EL (cell line): ENCODE measurements around the gene PFAS.

Experiments
- DNase-seq: peaks from one replicate; pipeline ENCODE4 v3.0.0-alpha.2; 2016

The PFAS gene

GRCh38 chr17:8312726-8313600, 63.9 kb downstream of the PFAS start:
- no peak for DNase-seq

DNA sequence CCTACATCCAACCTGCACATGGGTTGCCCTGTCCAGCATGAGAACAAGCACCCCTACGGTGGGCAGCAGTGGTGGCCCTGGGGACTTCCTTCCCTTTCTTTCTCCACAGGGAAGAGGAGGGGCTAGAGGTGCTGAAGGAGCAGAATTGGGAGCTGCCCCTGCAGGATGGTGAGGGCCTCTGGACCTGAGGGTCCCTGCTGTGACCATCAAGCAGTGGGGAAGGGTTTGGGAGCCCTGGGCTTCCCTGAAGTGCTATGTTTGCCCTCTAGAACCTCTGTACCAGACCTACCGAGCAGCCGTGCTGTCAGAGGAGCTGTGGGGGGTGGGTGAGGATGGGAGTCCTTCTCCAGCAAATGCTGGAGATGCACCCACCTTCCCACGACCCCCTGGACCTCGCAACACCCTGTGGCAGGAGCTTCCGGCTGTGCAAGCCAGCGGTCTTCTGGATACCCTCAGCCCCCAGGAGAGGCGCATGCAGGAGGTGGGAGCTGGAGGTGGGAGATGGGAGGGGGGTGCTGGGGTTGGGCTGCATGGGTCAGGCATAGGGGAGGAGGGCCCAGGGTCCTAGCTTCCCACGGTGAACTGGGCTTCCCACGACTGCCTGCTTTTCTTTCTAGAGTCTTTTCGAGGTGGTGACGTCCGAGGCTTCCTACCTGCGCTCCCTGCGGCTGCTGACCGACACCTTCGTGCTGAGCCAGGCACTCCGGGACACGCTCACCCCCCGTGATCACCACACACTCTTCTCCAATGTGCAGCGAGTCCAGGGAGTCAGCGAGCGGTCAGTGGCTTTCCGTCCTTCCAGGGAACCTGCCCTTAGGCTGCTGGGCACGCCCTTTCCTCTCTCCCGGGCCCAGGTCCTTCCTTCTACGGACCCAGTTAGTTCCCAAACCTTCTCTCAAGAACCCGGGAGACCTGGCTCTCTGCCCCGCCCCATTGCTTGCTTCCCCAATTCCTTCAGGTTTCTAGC, 66.0 kb downstream of the PFAS start:
- no peak for DNase-seq

DNA sequence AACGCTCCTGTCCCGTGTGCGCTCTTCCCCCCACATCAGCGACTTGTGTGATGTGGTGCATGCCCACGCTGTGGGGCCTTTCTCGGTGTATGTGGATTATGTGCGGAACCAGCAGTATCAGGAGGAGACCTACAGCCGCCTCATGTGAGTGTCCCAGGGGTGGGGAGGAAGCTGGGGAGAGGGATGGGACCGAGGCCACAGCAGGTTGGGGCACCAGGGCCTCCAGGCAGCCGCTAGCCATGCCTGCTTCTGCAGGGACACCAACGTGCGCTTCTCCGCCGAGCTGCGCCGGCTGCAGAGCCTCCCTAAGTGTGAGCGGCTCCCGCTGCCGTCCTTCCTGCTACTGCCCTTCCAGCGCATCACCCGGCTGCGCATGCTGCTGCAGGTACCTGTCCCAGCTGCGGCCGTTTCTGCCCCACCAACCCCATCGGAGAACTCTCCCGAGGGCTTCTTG, 66.7 kb downstream of the PFAS start:
- DNase-seq, result no peak

DNA sequence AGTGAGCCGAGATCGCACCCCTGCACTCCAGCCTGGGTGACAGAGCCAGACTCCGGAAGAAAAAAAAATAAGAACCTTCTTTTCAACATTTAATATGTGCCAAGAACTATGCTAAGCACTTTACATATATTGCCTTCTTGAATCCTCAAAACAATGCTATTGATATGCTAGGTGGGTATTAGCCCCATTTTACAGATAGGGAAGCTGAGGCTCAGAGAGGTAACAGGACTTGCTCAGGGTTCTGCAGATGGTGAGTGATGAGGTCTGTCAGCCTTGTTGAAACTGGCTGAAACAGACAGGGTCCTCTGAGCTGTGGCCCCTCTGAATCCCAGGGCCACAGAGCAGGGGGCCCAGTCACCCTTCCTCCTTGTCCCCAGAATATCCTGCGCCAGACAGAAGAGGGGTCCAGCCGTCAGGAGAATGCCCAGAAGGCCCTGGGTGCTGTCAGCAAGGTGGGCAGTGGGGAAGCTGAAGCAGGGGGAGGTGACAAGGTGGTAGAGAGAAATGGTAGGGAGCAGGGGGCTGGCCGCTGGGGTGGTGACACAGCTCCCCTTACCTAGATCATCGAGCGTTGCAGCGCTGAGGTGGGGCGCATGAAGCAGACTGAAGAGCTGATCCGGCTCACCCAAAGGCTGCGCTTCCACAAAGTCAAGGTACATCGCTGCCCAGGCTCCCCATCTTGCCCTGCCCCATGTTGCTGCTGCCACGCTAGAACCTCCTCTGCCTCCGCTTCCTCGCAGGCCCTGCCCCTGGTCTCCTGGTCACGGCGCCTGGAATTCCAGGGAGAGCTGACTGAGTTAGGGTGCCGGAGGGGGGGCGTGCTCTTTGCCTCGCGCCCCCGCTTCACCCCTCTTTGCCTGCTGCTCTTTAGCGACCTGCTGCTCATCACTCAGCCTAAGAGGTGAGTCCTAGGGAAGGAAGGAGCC, 69.2 kb downstream of the PFAS start:
- DNase-seq, result no peak
